Measurements from ENCODE around the gene EEF1AKMT3.
A peak's percentile ranks its signal among the peaks of the same experiment; 100 is the strongest.
"Not testable (repeated sequence)": the region's sequence is repeated elsewhere in the genome, so short reads cannot be mapped to it uniquely, and the experiment has no call there.

EEF1AKMT3 gene

DNA sequence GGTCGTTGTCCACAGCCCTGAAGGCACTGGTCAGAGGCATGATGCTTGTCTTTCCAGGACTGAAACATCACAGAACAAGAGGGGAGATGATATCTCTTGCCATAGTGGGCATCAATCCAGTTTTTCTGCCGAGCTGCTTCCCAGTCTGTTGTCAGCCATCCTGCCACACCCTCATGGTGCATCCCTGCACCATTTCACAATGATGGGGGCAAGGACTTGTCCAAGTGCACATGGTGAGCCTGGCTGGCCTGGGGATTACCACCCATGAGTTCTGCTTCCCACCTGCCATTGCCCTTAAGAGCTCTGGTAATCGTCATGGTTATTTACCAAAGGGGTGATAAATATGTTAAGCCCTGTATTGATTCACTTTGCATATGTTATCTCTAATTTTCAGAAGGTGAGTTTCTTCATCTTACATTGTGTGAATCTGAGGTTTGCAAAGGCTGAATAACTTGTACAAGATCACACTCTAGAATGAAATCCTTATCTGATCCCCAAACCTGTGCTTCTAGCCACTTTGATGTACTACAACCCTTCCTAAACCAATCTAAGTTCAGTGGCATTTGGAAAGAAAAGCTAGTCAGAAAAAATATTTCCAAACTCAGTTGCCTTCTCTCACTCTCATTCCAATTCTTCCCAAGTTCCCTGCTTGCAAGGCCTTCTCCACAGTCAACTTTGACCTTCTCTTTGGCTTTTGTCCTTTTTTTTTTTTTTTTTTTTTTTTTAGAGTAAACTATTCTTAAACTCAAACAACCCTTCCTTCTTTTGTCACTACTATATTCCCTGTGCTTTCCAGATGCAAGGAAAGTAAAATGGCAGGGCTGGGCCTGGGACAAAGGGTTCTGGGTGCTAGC, 43.8 kb downstream of the EEF1AKMT3 start:
- Histone ChIP-seq H3K36me3 (ENCODE audit: control insufficient read depth in 2 of 2, insufficient read depth in 2 of 2, low read length in 2 of 2) (peaks cover 9 to 18% of the 10 kb centered on the region in 2 donors), H3K9me3 (ENCODE audit: control insufficient read depth in 2 of 2, low read length in 2 of 2) (no peaks in the 10 kb centered on the region), H3K4me1 (ENCODE audit: control insufficient read depth in 2 of 2, insufficient read depth in 2 of 2, low read length in 2 of 2) (peaks cover 14 to 21% of the 10 kb centered on the region in 2 donors), H3K4me3 (ENCODE audit: low read length in 2 of 2) (no peak overlapping the region), H3K27me3 (ENCODE audit: control insufficient read depth in 2 of 2, insufficient read depth in 2 of 2, low read length in 2 of 2) (no peaks in the 10 kb centered on the region), H3K27ac (ENCODE audit: low read depth in 2 of 2, low read length in 2 of 2) (no peak overlapping the region), H3K9ac (ENCODE audit: low read depth in 1 of 2, low read length in 2 of 2) (no peak overlapping the region)

DNA sequence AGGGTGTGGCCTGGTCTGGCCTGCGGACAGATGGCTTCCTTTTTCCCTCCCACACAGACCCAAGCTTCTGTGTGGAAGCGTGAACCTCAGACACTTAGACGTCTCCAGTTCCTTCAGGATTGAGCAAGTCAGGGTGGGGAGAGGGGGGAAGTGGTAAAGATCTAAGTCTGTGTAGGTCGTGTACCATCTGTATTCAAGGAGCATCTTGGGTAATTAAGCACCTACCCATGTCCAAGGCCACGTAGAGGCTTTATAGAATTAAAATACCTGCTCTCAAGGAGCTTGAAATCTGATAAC, 44.4 kb downstream of the EEF1AKMT3 start:
- Histone ChIP-seq H3K4me1 (ENCODE audit: control insufficient read depth in 2 of 2, insufficient read depth in 2 of 2, low read length in 2 of 2) (peaks cover 14 to 21% of the 10 kb centered on the region in 2 donors), H3K27me3 (ENCODE audit: control insufficient read depth in 2 of 2, insufficient read depth in 2 of 2, low read length in 2 of 2) (no peaks in the 10 kb centered on the region), H3K27ac (ENCODE audit: low read depth in 2 of 2, low read length in 2 of 2) (no peak overlapping the region), H3K9ac (ENCODE audit: low read depth in 1 of 2, low read length in 2 of 2) (no peak overlapping the region), H3K9me3 (ENCODE audit: control insufficient read depth in 2 of 2, low read length in 2 of 2) (no peaks in the 10 kb centered on the region), H3K36me3 (ENCODE audit: control insufficient read depth in 2 of 2, insufficient read depth in 2 of 2, low read length in 2 of 2) (peaks cover 13 to 17% of the 10 kb centered on the region in 2 donors), H3K4me3 (ENCODE audit: low read length in 2 of 2) (no peak overlapping the region)

DNA sequence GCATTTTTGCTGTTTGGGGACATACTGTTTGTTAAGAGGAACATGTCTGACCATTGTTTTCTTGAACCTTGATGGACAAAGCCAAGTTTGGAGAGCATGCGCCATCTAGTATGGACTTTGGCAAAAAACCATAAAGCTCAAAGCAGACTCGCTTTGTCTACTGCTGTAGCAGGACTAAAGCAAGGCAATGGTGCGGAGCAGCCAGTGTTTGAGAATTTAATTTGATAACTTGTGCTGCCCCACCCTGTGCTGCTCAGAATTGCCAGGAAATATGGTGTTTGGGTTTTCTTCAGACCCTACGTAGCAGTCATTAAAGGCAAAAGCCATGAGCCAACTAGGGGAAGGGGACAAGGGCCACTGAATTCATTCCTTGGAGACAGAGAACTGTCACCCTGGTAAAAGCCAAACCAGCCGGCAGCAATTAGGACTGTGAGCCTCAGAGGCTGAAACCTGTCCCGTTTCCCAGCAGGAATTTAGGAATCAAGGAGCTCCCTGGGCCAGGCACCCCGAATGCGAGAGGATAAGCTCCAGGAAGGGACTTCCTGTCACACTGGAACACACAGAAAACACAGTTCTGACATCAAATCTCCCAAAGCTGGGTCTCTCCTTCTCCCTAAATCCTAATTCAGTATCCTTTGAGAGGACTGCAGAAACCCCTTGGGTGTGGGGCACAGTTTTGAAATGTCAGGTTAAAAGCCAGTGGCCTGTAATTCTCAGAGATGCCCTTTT, 45.0 kb downstream of the EEF1AKMT3 start:
- Histone ChIP-seq H3K36me3 (ENCODE audit: control insufficient read depth in 2 of 2, insufficient read depth in 2 of 2, low read length in 2 of 2) (peaks cover 19 to 24% of the 10 kb centered on the region in 2 donors), H3K4me3 (ENCODE audit: low read length in 2 of 2) (peak overlapping the region in 1 of 2 donors; percentile 17), H3K4me1 (ENCODE audit: control insufficient read depth in 2 of 2, insufficient read depth in 2 of 2, low read length in 2 of 2) (peaks cover 14 to 21% of the 10 kb centered on the region in 2 donors), H3K27ac (ENCODE audit: low read depth in 2 of 2, low read length in 2 of 2) (peak overlapping the region in 1 of 2 donors; percentile 10), H3K9ac (ENCODE audit: low read depth in 1 of 2, low read length in 2 of 2) (no peak overlapping the region), H3K27me3 (ENCODE audit: control insufficient read depth in 2 of 2, insufficient read depth in 2 of 2, low read length in 2 of 2) (no peaks in the 10 kb centered on the region), H3K9me3 (ENCODE audit: control insufficient read depth in 2 of 2, low read length in 2 of 2) (no peaks in the 10 kb centered on the region)

DNA sequence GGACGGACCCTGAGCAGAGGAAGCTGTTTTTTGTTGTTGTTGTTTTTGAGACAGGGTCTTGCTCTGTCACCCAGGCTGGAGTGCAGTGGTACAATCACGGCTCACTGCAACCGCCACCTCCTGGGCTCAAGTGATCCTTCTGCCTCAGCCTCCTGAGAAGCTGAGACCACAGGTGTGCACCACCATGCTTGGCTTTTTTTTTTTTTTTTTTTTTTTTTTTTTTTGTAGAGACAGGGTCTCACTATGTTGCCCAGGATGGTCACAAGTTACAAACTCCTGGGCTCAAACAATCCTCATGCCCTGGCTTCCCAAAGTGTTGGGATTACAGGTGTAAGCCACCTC, 45.5 kb downstream of the EEF1AKMT3 start:
- not testable (repeated sequence) for H3K9ac ChIP-seq (ENCODE audit: low read depth in 1 of 2, low read length in 2 of 2); H3K27me3 ChIP-seq (ENCODE audit: control insufficient read depth in 2 of 2, insufficient read depth in 2 of 2, low read length in 2 of 2); H3K9me3 ChIP-seq (ENCODE audit: control insufficient read depth in 2 of 2, low read length in 2 of 2); H3K27ac ChIP-seq (ENCODE audit: low read depth in 2 of 2, low read length in 2 of 2); H3K4me3 ChIP-seq (ENCODE audit: low read length in 2 of 2)
- Histone ChIP-seq H3K36me3 (ENCODE audit: control insufficient read depth in 2 of 2, insufficient read depth in 2 of 2, low read length in 2 of 2) (peaks cover 21 to 26% of the 10 kb centered on the region in 2 donors), H3K4me1 (ENCODE audit: control insufficient read depth in 2 of 2, insufficient read depth in 2 of 2, low read length in 2 of 2) (peaks cover 14 to 21% of the 10 kb centered on the region in 2 donors)

DNA sequence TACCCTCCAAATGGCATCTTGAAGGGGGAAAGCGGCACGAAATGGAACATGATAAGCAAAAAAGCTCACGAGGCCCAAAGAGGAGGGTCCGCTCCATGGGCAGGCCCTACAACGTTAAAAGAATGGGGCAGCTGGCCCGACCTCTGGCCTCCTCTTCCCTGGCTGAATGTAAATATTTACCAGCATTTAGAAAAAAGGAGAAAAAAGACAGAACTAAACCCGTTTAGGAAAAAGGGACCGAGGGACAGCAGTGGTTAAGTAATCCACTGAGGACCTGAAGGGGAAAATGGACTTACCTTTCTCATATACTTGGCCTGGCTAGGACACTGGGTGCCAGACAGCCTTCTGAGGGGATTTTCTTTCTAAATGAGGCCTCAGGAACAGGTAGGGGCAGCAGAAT, 47.7 kb downstream of the EEF1AKMT3 start:
- Histone ChIP-seq H3K36me3 (ENCODE audit: control insufficient read depth in 2 of 2, insufficient read depth in 2 of 2, low read length in 2 of 2) (peaks cover 39 to 45% of the 10 kb centered on the region in 2 donors), H3K4me1 (ENCODE audit: control insufficient read depth in 2 of 2, insufficient read depth in 2 of 2, low read length in 2 of 2) (peaks cover 14 to 21% of the 10 kb centered on the region in 2 donors)
- H3K9me3 ChIP-seq (ENCODE audit: control insufficient read depth in 2 of 2, low read length in 2 of 2); H3K27ac ChIP-seq (ENCODE audit: low read depth in 2 of 2, low read length in 2 of 2); H3K4me3 ChIP-seq (ENCODE audit: low read length in 2 of 2); H3K9ac ChIP-seq (ENCODE audit: low read depth in 1 of 2, low read length in 2 of 2); H3K27me3 ChIP-seq (ENCODE audit: control insufficient read depth in 2 of 2, insufficient read depth in 2 of 2, low read length in 2 of 2): not testable (repeated sequence)

DNA sequence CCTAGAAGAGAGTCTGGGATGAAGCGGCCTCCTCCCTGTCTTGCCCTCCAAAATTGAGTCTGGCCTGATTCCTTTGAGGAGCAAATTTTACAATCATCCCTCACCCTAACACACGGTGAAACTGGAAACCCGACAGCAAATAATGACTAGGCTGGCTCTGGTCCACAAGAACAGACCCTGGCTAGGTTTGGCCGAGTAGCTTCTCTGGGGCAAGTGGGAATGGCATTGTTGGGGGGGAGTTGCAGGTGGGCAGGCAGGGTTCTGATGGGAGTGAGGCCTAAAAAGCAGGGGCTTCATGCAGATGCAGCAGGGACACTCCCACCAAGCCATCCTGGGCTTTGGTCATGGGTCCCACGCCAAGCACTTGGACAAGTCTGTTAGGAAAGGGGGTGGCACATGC, 48.6 kb downstream of the EEF1AKMT3 start:
- H3K27me3 ChIP-seq (ENCODE audit: control insufficient read depth in 2 of 2, insufficient read depth in 2 of 2, low read length in 2 of 2); H3K27ac ChIP-seq (ENCODE audit: low read depth in 2 of 2, low read length in 2 of 2); H3K9me3 ChIP-seq (ENCODE audit: control insufficient read depth in 2 of 2, low read length in 2 of 2); H3K4me3 ChIP-seq (ENCODE audit: low read length in 2 of 2); H3K9ac ChIP-seq (ENCODE audit: low read depth in 1 of 2, low read length in 2 of 2): not testable (repeated sequence)
- H3K36me3 ChIP-seq (ENCODE audit: control insufficient read depth in 2 of 2, insufficient read depth in 2 of 2, low read length in 2 of 2): peaks cover 48 to 54% of the 10 kb centered on the region in 2 donors
- H3K4me1 ChIP-seq (ENCODE audit: control insufficient read depth in 2 of 2, insufficient read depth in 2 of 2, low read length in 2 of 2): peaks cover 14 to 15% of the 10 kb centered on the region in 2 donors

DNA sequence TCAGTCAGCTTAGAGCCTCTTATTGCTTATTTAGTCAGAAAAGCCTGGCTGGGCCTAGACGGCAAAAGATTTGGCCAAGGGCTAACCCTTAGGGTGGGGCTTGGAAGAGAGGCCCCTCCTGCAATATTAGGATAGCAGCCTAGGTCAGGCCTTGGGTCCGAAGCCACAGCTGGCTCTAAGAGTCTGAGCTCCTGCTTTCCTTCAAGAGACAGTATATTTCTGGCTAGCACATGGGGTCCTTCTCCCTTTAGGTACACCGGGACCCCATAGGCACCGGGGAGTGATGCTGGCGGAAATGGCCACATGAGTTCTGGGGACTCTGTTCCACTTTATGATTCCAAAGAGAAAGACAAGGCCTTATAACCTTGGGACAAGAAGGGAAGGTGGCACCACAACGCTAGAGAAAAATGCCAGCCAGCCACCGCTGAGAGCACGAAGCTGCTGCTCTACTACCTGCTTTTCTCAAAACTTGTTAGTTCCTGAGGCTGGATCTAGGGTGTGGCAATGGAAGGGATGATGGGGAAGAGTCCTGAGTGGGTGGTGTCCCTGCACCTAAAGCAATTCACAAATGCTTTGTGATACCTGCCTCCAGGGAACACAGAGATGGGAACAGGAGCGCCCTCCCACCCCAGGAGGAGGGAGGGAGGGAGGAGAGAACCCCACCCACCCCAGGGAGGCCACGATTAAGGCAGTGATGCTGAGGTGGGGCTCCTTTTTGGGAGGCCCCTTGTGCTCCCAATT, 49.2 kb downstream of the EEF1AKMT3 start:
- peaks cover 54 to 60% of the 10 kb centered on the region in 2 donors for H3K36me3 ChIP-seq (ENCODE audit: control insufficient read depth in 2 of 2, insufficient read depth in 2 of 2, low read length in 2 of 2)
- H3K27ac ChIP-seq (ENCODE audit: low read depth in 2 of 2, low read length in 2 of 2): no peak overlapping the region
- H3K4me3 ChIP-seq (ENCODE audit: low read length in 2 of 2): no peak overlapping the region
- no peak overlapping the region for H3K9ac ChIP-seq (ENCODE audit: low read depth in 1 of 2, low read length in 2 of 2)
- no peaks in the 10 kb centered on the region for H3K9me3 ChIP-seq (ENCODE audit: control insufficient read depth in 2 of 2, low read length in 2 of 2)
- peaks cover 9 to 11% of the 10 kb centered on the region in 2 donors for H3K4me1 ChIP-seq (ENCODE audit: control insufficient read depth in 2 of 2, insufficient read depth in 2 of 2, low read length in 2 of 2)
- H3K27me3 ChIP-seq (ENCODE audit: control insufficient read depth in 2 of 2, insufficient read depth in 2 of 2, low read length in 2 of 2): no peaks in the 10 kb centered on the region

DNA sequence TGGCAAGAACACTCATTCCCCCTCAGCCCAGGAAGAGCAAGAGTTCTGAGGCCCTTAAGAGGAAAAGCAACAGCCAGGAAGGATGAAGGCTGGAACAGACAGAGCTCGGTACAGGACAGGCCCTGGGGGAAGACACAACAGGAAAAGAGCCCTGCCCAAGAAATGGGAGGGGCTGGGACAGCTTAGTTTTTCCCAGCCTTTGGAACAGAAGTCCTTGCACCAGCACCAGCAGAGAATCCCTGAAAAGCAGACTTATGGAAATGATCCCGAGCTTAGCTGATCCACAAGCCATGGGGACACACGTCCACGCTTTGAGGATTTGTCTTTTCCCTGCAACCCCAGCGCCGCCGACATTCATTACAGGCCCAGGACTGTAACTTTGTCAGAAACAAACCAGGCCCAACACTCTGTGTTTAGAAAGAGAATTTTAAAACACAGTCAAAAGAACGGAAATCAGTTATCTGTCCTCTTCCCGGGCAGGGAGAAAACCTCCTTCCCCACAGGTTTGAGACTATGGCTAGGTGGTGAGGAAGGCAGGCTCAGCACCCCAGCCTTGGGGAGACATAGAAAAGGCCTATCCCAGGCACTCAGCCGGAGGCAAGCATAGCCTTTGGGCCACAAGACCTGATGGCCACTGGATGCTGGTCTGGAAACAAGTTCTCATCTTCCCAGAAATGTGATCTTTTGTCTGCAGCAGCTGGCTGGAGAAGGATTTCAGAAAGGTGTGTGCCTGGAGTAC, 50.1 kb downstream of the EEF1AKMT3 start:
- H3K4me3 ChIP-seq (ENCODE audit: low read length in 2 of 2): no peak overlapping the region
- no peaks in the 10 kb centered on the region for H3K9me3 ChIP-seq (ENCODE audit: control insufficient read depth in 2 of 2, low read length in 2 of 2)
- no peak overlapping the region for H3K27ac ChIP-seq (ENCODE audit: low read depth in 2 of 2, low read length in 2 of 2)
- no peak overlapping the region for H3K9ac ChIP-seq (ENCODE audit: low read depth in 1 of 2, low read length in 2 of 2)
- peaks cover 63 to 69% of the 10 kb centered on the region in 2 donors for H3K36me3 ChIP-seq (ENCODE audit: control insufficient read depth in 2 of 2, insufficient read depth in 2 of 2, low read length in 2 of 2)
- peaks cover 0 to 2% of the 10 kb centered on the region in 2 donors for H3K4me1 ChIP-seq (ENCODE audit: control insufficient read depth in 2 of 2, insufficient read depth in 2 of 2, low read length in 2 of 2)
- no peaks in the 10 kb centered on the region for H3K27me3 ChIP-seq (ENCODE audit: control insufficient read depth in 2 of 2, insufficient read depth in 2 of 2, low read length in 2 of 2)

DNA sequence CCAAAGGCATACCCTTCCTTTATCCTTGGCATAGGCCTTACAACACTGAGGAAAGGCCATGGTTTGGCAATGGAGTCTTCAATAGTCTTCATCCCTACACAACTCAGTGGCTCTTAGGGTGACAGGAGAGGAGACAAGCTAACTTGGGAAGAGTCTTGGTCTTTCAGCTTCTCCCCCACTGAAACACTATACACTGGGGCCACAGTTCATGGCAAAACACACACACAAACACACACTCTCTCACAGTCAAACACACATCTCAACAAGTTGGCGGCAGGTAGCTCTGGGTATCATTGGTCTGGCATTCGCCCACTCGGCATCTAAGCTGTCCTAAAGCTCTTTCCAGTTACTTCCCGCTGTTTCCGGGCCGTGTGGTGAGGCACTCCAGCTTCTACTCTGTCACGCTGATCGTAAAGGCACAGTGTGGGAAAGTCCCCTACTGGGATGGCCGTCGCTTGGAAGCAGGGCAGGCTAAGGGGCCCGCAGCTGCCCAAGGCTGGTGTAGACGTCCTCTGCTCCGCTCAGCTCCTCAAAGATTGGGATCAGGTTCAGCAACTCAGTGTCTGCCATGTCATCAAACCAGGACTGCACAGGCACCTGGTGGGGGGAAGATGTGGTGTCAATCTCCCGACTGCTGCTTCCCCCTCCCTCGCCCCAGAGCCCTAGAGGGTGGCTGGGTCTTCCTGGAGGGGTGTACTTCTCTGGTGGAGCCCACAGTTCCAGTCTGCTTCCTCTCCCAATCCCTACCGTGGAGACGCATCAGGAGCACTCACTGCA, 50.9 kb downstream of the EEF1AKMT3 start:
- no peaks in the 10 kb centered on the region for H3K27me3 ChIP-seq (ENCODE audit: control insufficient read depth in 2 of 2, insufficient read depth in 2 of 2, low read length in 2 of 2)
- H3K27ac ChIP-seq (ENCODE audit: low read depth in 2 of 2, low read length in 2 of 2): no peak overlapping the region
- no peak overlapping the region for H3K9ac ChIP-seq (ENCODE audit: low read depth in 1 of 2, low read length in 2 of 2)
- no peaks in the 10 kb centered on the region for H3K9me3 ChIP-seq (ENCODE audit: control insufficient read depth in 2 of 2, low read length in 2 of 2)
- no peak overlapping the region for H3K4me3 ChIP-seq (ENCODE audit: low read length in 2 of 2)
- H3K4me1 ChIP-seq (ENCODE audit: control insufficient read depth in 2 of 2, insufficient read depth in 2 of 2, low read length in 2 of 2): no peaks in the 10 kb centered on the region
- peaks cover 67 to 75% of the 10 kb centered on the region in 2 donors for H3K36me3 ChIP-seq (ENCODE audit: control insufficient read depth in 2 of 2, insufficient read depth in 2 of 2, low read length in 2 of 2)
